Stimulated activated CD4-positive, alpha-beta T cell treated with anti-CD3 and anti-CD28 coated beads, Interleukin-2, amount 100 ng/mL, for 4 hours (primary cell): Measurements from ENCODE around the gene SLC38A4.
"Not testable (repeated sequence)": the region's sequence is repeated elsewhere in the genome, so short reads cannot be mapped to it uniquely, and the experiment has no call there.

ENCODE experiments used
- DNase-seq: peaks from one replicate; pipeline ENCODE4 v3.0.0-alpha.2; 2020; ENCODE audit warnings: low read depth

Gene SLC38A4

GRCh38 chr12:46774322-46774633 is 51.5 kb downstream of the SLC38A4 start:
- no peak for DNase-seq

GRCh38 chr12:46773586-46774321 is 52.0 kb downstream of the SLC38A4 start:
- no peak for DNase-seq

- no peak for DNase-seq
Measured at GRCh38 chr12:46771268-46771827, 54.4 kb downstream of the SLC38A4 start.

- DNase-seq = no peak
Measured at GRCh38 chr12:46770501-46771183, 55.2 kb downstream of the SLC38A4 start.

- DNase-seq = no peak
Measured at GRCh38 chr12:46764005-46764404, 61.8 kb downstream of the SLC38A4 start.

GRCh38 chr12:46763230-46763629 is 62.6 kb downstream of the SLC38A4 start:
- DNase-seq = no peak

GRCh38 chr12:46754550-46754949 is 71.2 kb downstream of the SLC38A4 start:
- no peak for DNase-seq

- no peak for DNase-seq
Measured at GRCh38 chr12:46752396-46752795, 73.4 kb downstream of the SLC38A4 start.

- DNase-seq = no peak
Measured at GRCh38 chr12:46751173-46751572, 74.6 kb downstream of the SLC38A4 start.

- no peak for DNase-seq
Measured at GRCh38 chr12:46749322-46749721, 76.5 kb downstream of the SLC38A4 start.

GRCh38 chr12:46744283-46744682 is 81.5 kb downstream of the SLC38A4 start:
- no peak for DNase-seq

GRCh38 chr12:46743456-46743855 is 82.3 kb downstream of the SLC38A4 start:
- DNase-seq = no peak

- DNase-seq = not testable (repeated sequence)
Measured at GRCh38 chr12:46742271-46742670, 83.5 kb downstream of the SLC38A4 start.

GRCh38 chr12:46725332-46725731 is 100.5 kb downstream of the SLC38A4 start:
- no peak for DNase-seq

- DNase-seq = no peak
Measured at GRCh38 chr12:46723629-46724419, 102.0 kb downstream of the SLC38A4 start.

GRCh38 chr12:46722394-46723185 is 103.2 kb downstream of the SLC38A4 start:
- no peak for DNase-seq

- DNase-seq = no peak
Measured at GRCh38 chr12:46718495-46718894, 107.3 kb downstream of the SLC38A4 start.

GRCh38 chr12:46717868-46718267 is 107.9 kb downstream of the SLC38A4 start:
- no peak for DNase-seq

GRCh38 chr12:46717159-46717558 is 108.6 kb downstream of the SLC38A4 start:
- no peak for DNase-seq
